Measurements from ENCODE around the gene MADD.

- no peak for TF ChIP-seq CTCF (IDR thresholded peaks at IDR 0.05)
- no peak for TF ChIP-seq POLR2A (IDR thresholded peaks at IDR 0.05)
Measured at GRCh38 chr11:47335733-47336132, 65.8 kb downstream of the MADD start.
